CD4-positive, alpha-beta T cell treated with Interleukin-4 for 4 hours (primary cell): Measurements from ENCODE around the gene CCZ1B.
"Not testable (repeated sequence)": the region's sequence is repeated elsewhere in the genome, so short reads cannot be mapped to it uniquely, and the experiment has no call there.

Source experiments
- DNase-seq: peaks from one replicate; pipeline ENCODE4 v3.0.0-alpha.2; 2020

The CCZ1B gene

GRCh38 chr7:6830026-6830425 lies 4.0 kb upstream of the CCZ1B start:
- not testable (repeated sequence) for DNase-seq

GRCh38 chr7:6829616-6830015 lies 3.5 kb upstream of the CCZ1B start:
- DNase-seq: not testable (repeated sequence)

GRCh38 chr7:6827180-6827579 lies 1.1 kb upstream of the CCZ1B start:
- DNase-seq: not testable (repeated sequence)

- DNase-seq: not testable (repeated sequence)
Measured at GRCh38 chr7:6825236-6826125, 594 bp downstream of the CCZ1B start.

GRCh38 chr7:6821622-6822021 lies 4.5 kb downstream of the CCZ1B start:
- DNase-seq: not testable (repeated sequence)

GRCh38 chr7:6815470-6815869 lies 10.6 kb downstream of the CCZ1B start:
- not testable (repeated sequence) for DNase-seq

- not testable (repeated sequence) for DNase-seq
Measured at GRCh38 chr7:6813011-6813410, 13.1 kb downstream of the CCZ1B start.

- DNase-seq: not testable (repeated sequence)
Measured at GRCh38 chr7:6807959-6808358, 18.1 kb downstream of the CCZ1B start.

- DNase-seq: not testable (repeated sequence)
Measured at GRCh38 chr7:6807393-6807918, 18.6 kb downstream of the CCZ1B start.

GRCh38 chr7:6800331-6800730 lies 25.7 kb downstream of the CCZ1B start:
- not testable (repeated sequence) for DNase-seq

GRCh38 chr7:6799887-6800286 lies 26.2 kb downstream of the CCZ1B start:
- DNase-seq: not testable (repeated sequence)

GRCh38 chr7:6798047-6798446 lies 28.0 kb downstream of the CCZ1B start:
- DNase-seq: not testable (repeated sequence)

- DNase-seq: not testable (repeated sequence)
Measured at GRCh38 chr7:6797218-6797617, 28.9 kb downstream of the CCZ1B start.

GRCh38 chr7:6794276-6794675 lies 31.8 kb downstream of the CCZ1B start:
- DNase-seq: not testable (repeated sequence)

GRCh38 chr7:6792113-6792872 lies 33.8 kb downstream of the CCZ1B start:
- DNase-seq: not testable (repeated sequence)

- not testable (repeated sequence) for DNase-seq
Measured at GRCh38 chr7:6789353-6789752, 36.7 kb downstream of the CCZ1B start.

- DNase-seq: not testable (repeated sequence)
Measured at GRCh38 chr7:6781581-6781980, 44.5 kb downstream of the CCZ1B start.

GRCh38 chr7:6761186-6761585 lies 64.9 kb downstream of the CCZ1B start:
- not testable (repeated sequence) for DNase-seq

GRCh38 chr7:6753964-6754363 lies 72.1 kb downstream of the CCZ1B start, which contains the start of gene RSPH10B2:
Gene RSPH10B2 (plus strand): TSS chr7:6754103. CDS start chr7:6757678, 3,575 bp downstream.
- not testable (repeated sequence) for DNase-seq

GRCh38 chr7:6750173-6750572 lies 75.9 kb downstream of the CCZ1B start:
- not testable (repeated sequence) for DNase-seq

GRCh38 chr7:6749335-6749734 lies 76.7 kb downstream of the CCZ1B start:
- DNase-seq: not testable (repeated sequence)
